NCI-H2227 (cell line): ENCODE data around the gene HTR7.

Source experiments
- DNase-seq: peaks from one replicate; lab custom pipeline; 2025; ENCODE audit not compliant: unreplicated experiment; lab: John Stamatoyannopoulos, UW

HTR7 gene

DNA sequence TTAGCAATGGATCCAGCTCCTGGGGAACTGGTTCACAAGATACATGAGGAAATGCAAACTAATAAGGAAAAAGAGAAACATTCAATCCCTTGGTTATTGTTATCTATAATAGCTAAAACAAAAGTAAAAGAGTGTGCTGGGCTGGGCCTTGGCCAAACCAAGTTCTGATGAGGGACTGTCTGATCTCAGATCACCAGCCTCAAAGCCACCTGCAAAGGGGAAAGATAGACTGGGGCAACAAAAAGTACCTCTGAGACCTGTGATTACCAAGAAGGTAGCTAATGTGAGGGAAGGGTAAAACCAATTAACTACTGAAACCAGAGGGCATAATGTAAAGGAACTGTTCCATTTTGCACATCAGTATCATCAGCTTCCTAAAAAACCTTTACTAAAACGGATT is 51.2 kb downstream of the HTR7 start:
- no peak for DNase-seq

DNA sequence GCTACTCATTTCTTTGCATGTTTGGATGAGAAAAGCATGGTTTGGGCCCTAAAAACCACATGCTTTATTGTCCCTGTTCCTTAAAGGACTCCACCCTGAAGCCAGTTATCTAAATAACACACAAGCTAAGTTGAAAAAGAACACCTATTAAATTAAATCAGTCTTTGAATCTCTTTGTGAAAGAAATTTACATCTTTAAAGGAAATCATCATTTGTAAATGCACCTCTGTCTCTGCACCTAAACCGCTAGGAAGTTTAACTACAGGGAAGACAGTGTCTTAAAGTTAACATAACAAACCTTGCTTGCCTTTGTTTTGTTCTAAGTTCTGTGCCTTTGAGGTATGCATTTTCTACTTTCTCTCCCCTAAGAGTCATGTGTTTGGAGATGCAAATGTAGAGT is 52.6 kb downstream of the HTR7 start:
- no peak for DNase-seq

DNA sequence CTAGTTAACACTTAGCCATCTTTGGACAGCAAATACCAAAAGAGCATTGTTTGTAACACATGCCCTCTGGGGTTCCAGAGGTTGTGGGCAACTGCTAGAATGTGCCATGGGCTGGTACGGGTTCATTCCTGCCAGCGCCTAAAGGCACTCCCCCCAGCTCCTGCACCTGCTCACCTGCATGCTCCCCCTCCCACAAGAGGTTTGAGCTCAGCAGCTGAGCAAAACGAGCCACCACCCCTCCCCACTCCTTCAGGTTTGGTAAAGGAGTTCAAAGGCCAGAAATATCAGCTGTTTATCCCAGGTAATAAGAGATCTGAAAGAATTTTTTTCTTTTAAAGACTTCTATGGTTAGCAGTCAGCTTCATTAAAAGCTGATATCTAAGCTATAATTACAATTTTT is 53.5 kb downstream of the HTR7 start:
- DNase-seq: no peak

DNA sequence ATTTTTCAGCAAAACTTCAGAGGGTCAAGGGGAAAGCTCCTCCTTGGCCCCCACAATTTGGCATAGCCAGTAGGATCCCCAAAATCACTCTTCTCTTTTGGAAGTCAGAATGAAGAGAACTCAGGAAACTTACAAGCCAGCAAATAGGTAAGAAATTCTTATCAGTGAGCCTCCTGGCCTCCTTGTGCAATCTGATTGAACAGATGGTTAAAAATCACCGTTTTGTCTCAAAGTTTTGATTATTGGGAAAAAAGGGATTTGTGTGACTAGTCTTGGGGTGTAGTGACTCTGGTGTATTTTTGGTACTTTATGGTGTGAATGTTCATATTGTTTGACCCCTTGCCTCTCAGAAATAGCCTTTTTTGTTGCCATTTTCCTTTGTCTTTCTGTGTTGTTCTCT is 56.2 kb downstream of the HTR7 start:
- no peak for DNase-seq

DNA sequence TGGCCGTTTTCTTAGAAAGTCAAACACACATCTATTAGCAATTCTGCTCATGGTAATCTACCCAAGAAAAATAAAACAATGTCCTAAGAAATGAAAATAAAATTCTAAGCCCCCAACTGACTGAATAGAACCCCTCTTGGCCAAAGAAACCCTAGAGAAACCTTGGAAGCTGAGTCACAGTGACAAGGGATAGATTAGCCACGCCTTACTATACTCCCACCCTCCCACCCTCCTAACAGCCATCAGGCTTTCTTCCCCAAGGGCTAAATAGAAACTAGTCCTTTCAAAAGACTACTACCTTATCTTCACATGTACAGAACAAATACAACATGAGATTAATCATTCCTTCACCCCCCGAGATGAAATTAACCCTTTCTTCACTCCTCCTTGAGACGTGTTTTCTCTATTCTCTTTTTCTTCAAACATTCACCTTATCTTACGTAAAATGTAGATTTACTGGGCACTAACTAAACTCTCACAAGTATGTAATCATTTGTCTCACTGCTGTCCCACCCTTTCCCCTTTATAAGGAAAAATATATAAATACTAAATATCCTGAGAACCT is 57.5 kb downstream of the HTR7 start:
- no peak for DNase-seq

DNA sequence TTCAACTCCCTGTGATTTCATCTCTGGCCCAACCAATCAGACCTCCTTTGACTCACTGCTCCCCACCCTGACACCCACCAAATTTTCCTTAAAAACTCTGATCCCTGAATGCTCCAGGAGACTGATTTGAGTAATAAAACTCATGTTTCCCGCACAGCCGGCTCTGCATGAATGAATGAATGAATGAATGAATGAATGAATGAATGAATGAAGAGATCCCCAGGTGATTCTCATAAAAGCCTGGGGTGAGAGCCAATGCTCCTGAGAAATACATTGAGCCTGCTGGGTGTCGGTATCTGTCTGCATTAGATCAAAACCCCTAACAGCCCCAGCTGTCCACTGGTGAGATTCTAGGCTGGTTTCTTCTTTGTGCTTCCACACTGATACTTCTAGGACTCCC is 58.7 kb downstream of the HTR7 start:
- DNase-seq: no peak

DNA sequence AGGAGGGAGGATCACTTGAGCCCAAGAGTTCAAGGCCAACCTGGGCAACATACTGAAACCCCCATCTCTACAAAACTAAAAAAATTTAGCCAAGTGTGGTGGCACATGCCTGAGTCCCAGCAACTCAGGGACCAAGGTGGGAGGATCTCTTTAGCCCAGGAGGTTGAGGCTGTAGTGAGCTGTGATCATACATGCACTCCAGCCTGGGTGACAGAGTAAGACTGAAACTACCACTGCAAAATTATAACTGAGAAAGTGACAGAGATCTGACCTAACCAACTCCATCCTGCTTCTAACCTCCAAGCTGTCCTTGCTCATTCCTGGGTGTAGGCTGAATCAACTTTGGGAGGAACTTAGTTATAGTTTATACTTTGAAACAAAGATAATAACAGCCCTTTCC is 59.4 kb downstream of the HTR7 start:
- no peak for DNase-seq

DNA sequence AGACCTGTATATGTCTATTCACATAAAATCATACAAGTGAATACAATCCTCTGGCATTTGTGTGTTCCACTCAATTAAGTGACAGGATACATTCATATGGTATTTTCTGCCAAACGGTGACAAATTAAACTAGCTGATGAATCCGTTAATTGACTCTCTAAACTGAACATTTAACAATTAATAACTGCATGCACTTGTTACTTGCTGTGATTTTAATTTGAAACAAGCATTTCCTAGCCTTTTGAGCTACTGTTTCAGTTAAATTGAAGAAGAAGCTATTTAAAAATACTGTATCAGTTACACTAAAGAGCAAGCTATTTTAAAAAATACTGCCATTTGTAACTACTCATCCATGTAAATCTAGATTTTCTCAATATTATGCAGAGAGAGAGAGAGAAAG is 67.4 kb downstream of the HTR7 start:
- no peak for DNase-seq

DNA sequence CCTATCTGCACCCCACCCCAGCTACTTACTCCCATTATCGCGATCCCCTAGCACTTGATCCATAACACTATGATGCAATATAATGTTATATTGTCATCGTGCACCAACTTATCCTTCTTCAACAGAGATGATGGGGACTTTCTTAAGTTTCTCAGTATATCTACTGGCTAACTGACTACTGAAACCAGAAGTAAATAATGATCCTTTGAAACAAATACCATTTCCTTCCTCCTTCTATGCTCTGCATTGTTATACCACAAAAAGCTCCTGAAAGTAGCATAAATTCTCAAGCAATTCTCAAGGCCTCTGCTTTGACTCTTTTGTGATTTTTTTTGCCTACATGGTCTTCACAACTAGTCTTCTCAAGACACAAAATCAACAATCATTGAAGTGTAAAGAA is 68.9 kb downstream of the HTR7 start:
- no peak for DNase-seq

DNA sequence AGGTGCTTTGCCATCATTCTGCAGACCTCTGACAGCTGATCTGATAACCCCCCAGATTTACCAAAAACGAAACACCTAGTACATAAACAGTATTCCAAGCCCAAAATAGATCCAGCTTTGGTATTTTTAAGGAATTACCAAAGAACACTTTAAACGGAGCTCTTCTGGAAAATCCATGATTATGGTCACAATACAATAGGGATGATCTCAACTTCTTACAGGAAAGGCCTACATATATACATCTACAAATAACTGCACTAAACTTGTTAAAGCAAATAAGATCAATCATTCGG is 69.7 kb downstream of the HTR7 start:
- DNase-seq: no peak

DNA sequence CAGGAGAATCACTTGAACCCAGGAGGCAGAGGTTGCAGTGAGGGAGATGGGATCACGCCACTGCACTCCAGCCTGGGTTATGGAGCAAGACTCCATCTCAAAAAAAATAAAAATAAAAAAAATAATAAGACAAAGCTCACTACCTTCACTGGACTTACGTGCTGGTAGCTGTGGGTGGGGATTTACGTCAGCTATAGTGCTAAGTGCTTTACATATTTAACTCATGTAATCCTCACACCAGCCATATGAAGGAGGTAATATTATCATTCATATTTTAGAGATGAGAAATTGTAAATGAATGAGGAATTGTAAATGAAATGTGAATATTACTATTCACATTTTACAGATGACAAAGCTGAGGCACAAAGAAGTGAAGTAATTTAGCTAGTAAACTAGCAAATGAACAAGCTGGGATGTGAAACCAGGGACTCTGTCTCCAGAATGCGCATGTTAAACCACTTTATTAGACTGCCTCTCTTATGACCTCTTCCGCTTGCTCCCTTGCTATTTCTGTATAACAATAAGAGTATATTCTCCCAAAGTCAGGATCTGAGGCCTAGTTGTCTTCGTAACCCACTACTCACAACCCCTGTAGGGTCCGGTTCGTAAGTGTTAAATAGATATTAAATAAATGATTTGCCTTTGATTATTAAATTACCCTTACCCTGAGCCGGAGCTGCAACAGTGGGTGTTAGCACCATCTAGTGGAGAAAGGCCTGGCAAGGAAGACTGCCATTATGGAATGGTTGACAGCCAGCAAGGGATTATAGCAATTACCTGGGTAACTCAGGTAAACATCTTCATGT is 70.2 kb downstream of the HTR7 start:
- DNase-seq: peak; percentile 19

DNA sequence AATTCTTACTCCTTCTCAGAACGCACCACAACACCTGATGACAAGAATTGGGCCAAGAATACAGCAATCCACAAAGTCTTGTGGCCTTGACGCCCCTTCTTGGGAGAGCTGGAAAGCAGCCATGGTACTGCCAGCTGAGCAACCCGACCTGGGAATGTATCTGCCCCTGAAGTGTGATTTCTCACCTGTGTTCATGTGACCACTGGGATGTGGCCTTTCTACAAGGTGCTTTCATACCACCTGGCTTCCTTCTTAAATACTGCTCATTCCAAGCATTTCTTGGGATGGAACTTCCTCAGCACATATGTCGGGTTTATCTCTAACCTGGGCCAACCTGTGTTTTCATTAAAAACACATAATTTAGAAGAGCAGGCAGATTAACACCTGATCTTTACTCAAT is 72.1 kb downstream of the HTR7 start:
- no peak for DNase-seq

DNA sequence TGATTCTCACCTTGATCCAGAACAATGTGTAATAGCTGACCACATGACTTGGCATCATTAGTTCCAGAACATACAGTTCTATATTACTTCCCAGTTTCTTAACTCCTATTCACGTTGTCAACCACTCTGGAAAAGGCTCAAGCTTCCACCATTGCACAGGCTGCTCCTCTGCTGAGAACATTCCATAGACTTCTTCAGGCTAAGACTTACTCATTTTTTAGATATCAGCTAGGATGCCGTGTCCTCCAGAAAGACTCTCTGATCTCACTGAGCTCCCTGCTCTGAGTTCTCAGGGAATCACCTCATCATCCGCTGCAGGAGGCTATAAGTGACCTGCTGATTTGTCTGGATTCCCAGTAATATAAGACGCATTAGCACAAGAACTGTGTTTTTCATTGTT is 73.1 kb downstream of the HTR7 start:
- DNase-seq: no peak

DNA sequence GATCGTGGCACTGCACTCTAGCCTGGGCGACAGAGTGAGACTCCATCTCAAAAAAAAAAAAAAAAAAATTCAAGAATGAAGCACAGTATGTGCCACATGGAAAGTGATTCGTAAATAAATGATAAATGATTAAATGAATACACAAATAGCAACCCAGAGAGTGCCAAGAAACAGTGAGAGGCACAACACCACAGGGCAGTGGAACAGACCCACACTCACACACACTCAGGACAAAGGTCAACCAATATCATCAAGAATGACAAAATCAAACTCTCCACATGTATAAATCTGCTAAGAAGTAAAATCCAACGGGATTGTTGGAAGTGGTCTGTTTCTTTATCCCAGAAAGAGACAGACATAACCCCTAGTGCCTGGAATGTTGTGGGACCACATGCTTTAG is 77.4 kb downstream of the HTR7 start:
- DNase-seq: no peak

DNA sequence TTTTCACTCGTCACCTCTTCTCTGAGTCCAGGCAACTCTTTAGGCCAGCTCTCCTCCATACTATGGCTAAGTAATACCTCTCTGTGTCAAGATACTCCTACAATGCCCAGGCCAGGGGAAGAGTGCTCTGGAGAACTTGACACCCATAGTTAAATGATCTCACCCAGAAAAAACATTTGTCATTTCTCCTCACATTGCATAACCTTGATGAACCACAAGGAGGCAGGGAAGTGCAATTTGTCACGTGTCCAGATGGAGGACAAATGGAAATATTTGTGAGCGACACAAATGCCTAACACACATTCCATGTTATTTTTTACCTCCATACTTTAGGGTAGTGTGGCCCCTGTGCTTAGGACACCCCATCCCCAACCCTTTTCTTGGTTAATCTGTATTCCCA is 78.3 kb downstream of the HTR7 start:
- DNase-seq: no peak

DNA sequence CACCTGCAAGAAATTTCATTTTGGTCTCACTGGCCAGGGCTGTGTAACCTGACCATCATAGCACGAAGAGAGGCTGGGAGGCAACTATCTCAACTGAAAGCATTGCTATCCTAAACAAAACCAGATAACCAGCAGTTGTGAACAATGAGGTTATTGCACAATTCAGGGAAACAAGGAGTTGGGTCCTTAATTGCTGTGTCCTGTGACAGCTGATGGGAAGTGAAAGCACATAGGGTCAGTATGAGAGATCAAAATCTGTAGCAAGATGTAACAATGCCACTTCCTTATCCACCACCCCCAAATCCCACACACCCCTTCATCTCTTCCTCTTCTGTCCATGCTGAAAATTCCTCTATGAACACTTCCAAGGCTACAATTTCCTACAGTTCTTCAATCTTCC is 80.2 kb downstream of the HTR7 start:
- DNase-seq: no peak

DNA sequence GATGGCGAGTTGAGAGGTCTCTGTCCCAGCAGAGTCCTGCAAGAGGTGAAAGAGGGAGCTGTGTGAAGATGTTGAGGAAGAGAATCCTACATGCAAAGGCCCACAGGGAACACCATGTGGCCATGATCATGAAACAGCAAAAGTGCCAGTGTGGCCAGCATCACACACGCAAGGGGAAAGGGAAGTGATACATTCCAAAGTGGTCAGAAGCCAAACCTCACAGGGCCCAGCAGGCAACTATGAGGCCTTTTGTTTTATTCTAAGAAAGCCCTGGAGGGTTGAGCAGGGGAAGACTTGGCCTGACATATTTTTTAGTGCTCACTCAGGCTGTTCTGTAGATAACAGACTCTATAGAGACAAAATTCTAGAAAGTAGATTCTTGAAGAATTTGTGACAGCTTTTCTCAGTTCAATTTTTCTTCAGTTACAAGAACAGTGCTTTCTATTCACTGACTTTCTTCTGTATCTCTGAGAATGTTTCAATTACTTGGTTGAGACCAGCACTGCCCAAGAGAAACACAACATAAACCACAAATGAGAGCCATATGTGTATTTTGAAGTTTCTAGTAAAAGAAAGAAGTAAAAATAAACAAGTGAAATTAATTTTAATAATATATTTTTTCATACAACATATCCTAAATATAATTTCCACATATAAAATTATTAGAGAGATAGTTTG is 82.3 kb downstream of the HTR7 start:
- DNase-seq: no peak

DNA sequence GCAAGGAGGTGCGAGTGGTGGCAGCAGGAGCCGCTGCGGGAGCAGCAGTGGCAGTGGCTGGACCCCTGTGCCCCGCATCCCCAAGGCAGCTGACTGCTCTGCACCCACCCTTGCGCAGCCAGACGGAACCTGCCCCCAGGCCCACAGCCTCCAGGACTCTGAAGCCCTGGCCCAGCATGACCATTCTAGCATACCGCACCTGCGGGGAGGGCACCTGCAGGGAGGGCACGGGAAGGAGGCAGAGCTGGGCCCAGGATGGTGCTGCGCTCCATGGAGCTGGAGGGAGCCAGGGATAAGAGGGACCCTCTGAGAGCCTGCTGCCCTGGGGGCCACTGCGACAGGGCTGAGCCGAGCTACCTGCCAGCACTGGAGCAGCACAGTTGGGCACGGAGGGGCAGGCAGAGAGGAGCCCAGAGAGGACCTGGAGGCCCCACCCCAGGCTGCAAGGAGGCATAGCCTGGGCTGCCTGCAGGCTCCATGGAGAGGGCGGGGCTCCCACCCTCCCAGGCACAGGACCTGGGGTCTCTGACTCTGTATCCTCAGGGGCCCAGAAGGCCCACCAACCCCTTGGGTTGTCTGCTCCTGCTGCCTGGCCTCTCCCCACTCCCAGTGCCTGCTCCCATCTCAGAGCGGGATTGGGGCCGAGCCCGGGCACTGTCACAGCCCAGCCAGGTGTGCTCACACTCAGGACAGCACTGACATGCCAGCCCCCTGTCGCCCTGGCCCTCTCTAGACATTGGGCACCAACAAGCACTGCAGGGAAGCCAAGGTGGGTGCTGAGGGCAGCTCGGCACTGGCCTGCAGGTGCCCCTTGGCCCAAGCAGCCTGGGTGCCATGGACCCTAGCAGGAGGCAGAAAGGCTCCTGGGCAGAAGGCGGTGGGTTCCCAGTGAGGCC is 87.6 kb downstream of the HTR7 start:
- DNase-seq: no peak

DNA sequence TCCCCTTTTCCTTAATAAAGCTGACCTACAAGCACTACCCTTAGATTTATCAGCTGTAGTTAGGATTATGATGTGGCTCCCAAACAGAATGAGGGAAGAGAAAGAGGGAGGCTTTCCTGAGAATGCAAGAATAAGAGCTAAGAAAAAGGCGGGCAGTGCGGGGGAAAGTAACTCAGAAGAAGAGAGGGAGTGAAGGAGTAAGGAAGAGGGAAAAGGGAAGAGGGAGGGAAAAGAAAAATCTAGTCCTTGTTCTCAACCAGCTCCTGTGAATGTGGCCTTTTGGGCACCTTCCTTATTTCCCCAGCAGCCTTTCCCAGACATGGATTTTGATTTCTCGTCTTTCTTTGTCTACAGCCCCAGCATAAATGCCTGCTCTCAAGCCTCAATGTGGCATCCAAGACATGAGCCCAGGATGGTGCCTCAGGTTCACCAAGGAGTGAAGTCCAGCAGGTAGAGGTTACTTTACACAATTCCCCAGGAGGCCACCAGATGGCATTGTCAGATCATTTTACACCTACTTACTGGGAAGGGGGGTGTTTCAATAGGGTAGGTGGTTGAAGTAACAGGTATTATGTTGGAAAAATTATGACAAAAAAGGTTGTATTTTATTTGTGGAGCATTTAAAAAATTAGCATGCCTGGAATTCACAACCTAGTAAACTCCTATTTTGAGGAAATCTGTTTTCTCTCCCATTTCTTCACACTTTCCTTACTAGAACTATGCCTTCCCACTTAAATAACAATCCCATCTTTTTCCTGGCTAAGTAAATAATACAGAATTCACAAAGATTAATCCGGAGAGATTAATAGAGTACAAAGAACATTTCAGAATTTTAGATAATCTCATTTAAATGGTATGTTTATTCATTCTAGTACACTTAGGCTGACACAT is 106.5 kb downstream of the HTR7 start:
- DNase-seq: no peak

DNA sequence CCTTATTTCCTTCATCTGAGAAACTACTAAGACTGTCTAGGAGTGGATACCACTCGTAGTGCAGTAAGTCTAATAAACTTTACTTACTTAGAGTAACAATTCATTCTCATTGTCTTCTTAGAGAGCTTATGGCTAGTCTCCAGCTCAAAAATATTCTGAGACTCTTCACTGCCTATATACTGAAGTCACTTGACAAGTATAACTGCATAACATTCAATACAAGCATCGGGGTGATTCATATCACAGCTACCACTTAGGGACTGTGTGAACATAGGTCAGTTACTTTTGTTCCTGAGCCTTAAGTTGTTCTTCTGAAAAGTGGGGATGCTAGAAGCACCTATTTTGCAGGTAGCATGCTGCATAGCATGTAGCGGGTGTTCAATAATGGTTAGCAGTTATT is 111.0 kb downstream of the HTR7 start:
- no peak for DNase-seq

DNA sequence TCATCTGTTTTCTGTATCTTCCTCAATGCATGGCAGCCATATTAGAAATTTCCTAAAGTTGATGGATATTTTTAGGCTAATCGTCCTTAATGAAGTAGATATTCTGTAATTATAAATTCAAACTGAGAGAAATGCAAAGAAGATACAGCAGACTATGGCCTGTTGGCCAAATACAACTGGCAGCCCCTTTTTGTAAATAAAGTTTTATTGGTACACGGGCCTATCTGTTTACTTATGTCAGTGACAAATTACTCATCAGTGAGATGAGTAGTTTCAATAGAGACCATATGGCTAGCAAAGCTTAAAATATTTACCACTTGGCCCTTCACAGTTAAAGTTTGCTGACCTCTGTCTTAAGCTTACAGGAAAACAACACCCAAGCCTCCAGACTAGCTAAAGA is 112.3 kb downstream of the HTR7 start:
- DNase-seq: no peak
